Measurements from ENCODE around the gene PPP6R2.

The PPP6R2 gene

GRCh38 chr22:50325444-50326224 is 17.5 kb upstream of the PPP6R2 start:
- no peak for TF ChIP-seq TAF1 (IDR thresholded peaks at IDR 0.05; ENCODE audit: borderline replicate concordance, insufficient read depth, low read length)
- 0 out of 4 replicates have a peak, but pooled peaks of 1 of the 2 experiments have one; percentile 11 for TF ChIP-seq REST (IDR thresholded peaks at IDR 0.05; ENCODE audit: insufficient read depth in 1 of 2, low read depth in 2 of 2, low read length in 2 of 2)

GRCh38 chr22:50326225-50326955 is 16.7 kb upstream of the PPP6R2 start:
- TF ChIP-seq REST (IDR thresholded peaks at IDR 0.05; ENCODE audit: insufficient read depth in 1 of 2, low read depth in 2 of 2, low read length in 2 of 2) = no peak

GRCh38 chr22:50326956-50327710 is 16.0 kb upstream of the PPP6R2 start, which contains the start of gene DENND6B:
Gene DENND6B (minus strand): TSS chr22:50327012. CDS start chr22:50326988, 24 bp downstream.
- TF ChIP-seq TAF1 (IDR thresholded peaks at IDR 0.05; ENCODE audit: borderline replicate concordance, insufficient read depth, low read length) = peak; percentile 46; the same call in 1 of the 2 replicates
- no peak for TF ChIP-seq FOXP2 (optimal IDR thresholded peaks at IDR 0.05; ENCODE audit: borderline replicate concordance, extremely low read depth, extremely low read length, insufficient read depth)
- no peak for TF ChIP-seq REST (IDR thresholded peaks at IDR 0.05; ENCODE audit: insufficient read depth in 1 of 2, low read depth in 2 of 2, low read length in 2 of 2)
- TF ChIP-seq POLR2AphosphoS5 (IDR thresholded peaks at IDR 0.05; ENCODE audit: low read depth, low read length) = peak; percentile 65
- no peak for TF ChIP-seq SIN3A (IDR thresholded peaks at IDR 0.05; ENCODE audit: borderline replicate concordance, insufficient read depth, low read length)

GRCh38 chr22:50327711-50328019 is 15.5 kb upstream of the PPP6R2 start:
- TF ChIP-seq FOXP2 (optimal IDR thresholded peaks at IDR 0.05; ENCODE audit: borderline replicate concordance, extremely low read depth, extremely low read length, insufficient read depth) (no peak), POLR2AphosphoS5 (IDR thresholded peaks at IDR 0.05; ENCODE audit: low read depth, low read length) (no peak), SIN3A (IDR thresholded peaks at IDR 0.05; ENCODE audit: borderline replicate concordance, insufficient read depth, low read length) (no peak), TAF1 (IDR thresholded peaks at IDR 0.05; ENCODE audit: borderline replicate concordance, insufficient read depth, low read length) (no peak), REST (IDR thresholded peaks at IDR 0.05; ENCODE audit: insufficient read depth in 1 of 2, low read depth in 2 of 2, low read length in 2 of 2) (no peak)

Data from PFSK-1 (cell line).